Measurements from ENCODE around the gene TTC4.
A peak's percentile ranks its signal among the peaks of the same experiment; 100 is the strongest.

TTC4 gene

DNA sequence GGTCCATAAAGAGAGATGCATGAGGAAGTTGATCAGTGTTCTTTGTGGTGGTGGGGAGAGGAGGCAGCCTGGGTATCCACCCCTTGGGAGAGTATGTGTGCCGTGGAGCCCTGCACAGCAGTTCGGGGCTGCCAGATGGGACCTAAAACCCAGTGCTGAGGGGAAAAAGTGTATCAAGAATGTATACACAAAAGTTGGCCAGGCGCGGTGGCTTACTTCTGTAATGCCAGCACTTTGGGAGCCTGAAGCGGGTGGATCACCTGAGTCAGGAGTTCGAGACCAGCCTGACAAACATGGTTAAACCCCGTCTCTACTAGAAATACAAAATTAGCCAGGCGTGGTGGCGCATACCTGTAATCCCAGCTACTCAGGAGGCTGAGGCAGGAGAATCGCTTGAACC lies 4.1 kb upstream of the TTC4 start:
- Mint-ChIP-seq H3K27me3 (ENCODE audit: low read depth) (peaks cover 23% of the 10 kb centered on the region), H3K36me3 (ENCODE audit: low read depth) (no peaks in the 10 kb centered on the region), H3K27ac (no peak overlapping the region), H3K9me3 (no peaks in the 10 kb centered on the region), H3K4me1 (peaks cover 12% of the 10 kb centered on the region), H3K4me3 (no peak overlapping the region)
- TF ChIP-seq, protein P1, sequence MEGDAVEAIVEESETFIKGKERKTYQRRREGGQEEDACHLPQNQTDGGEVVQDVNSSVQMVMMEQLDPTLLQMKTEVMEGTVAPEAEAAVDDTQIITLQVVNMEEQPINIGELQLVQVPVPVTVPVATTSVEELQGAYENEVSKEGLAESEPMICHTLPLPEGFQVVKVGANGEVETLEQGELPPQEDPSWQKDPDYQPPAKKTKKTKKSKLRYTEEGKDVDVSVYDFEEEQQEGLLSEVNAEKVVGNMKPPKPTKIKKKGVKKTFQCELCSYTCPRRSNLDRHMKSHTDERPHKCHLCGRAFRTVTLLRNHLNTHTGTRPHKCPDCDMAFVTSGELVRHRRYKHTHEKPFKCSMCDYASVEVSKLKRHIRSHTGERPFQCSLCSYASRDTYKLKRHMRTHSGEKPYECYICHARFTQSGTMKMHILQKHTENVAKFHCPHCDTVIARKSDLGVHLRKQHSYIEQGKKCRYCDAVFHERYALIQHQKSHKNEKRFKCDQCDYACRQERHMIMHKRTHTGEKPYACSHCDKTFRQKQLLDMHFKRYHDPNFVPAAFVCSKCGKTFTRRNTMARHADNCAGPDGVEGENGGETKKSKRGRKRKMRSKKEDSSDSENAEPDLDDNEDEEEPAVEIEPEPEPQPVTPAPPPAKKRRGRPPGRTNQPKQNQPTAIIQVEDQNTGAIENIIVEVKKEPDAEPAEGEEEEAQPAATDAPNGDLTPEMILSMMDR (IDR thresholded peaks at IDR 0.05; ENCODE audit: unreplicated experiment in 3 of 3), result no peak

DNA sequence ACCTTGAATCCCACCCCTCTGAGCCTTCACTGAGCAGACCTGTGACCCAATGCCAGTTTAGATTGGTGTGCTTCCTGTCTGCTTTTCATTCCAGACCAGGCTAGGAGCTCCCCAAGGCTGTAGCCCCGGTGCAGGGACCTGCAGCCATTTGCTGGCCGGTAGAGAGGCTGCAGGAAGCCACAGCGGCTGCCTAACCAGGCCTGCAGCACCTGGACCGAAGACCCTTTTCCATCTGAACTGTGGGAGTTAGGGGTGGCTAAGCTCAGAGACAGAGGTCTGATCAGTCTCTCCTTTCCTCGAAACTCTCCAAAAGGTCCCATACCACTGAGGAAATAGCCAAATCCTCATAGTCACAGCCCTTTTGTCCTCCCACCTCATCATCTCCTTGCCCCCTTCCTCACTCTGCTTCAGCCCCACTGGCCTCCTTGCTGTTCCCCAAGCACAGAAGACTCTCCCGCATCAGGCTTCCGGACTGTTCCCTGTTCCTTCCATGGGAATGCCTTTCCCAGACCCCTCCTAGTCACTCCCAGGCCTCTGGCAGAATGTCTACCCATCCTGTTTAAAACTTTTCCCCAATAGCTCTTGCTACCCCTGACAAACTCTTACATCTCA lies 674 bp upstream of the TTC4 start:
- H3K9me3 Mint-ChIP-seq, result no peaks in the 10 kb centered on the region
- H3K4me3 Mint-ChIP-seq, result peak overlapping the region; percentile 79 to 87 (median 86)
- TF ChIP-seq, protein P1 (IDR thresholded peaks at IDR 0.05; ENCODE audit: unreplicated experiment in 3 of 3), result no peak
- peak overlapping the region; percentile 8 to 57 (median 32) for H3K27ac Mint-ChIP-seq
- H3K27me3 Mint-ChIP-seq (ENCODE audit: low read depth), result peaks cover 4% of the 10 kb centered on the region
- H3K36me3 Mint-ChIP-seq (ENCODE audit: low read depth), result peaks cover 14% of the 10 kb centered on the region
- peaks cover 20% of the 10 kb centered on the region for H3K4me1 Mint-ChIP-seq

DNA sequence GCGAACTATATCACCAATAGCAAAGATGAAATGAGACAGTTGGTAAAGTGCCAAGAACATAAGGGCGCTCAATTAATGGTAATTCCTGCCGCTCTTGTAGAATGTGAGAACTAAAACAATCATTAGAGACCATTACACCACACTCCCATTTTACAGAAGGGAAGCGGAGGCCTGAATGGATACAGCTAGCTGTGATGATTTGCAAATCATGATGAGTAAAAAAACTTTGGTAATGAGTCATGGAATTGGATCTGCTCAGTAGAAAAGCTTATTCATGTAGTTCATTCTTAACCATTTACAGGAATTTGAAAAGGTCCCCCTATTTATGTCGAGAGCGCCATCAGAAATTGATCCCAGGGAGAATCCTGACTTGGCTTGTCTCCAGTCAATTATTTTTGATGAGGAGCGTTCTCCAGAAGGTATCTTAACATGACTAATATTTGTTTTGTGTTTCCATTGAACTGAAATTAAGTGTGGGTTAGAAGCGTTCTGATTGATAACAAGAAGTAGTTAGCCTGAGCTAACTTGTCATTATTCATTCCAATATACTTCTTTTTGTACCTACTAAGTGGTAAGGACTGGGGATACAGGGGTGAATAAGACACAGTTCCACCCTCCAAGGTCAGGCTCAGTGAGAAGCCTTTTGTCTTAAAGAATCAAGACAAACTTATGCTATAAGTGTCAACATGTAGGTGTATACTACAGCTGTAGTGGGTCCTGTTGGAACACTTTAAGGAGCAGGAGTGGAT lies 812 bp downstream of the TTC4 start:
- Mint-ChIP-seq H3K9me3 (no peaks in the 10 kb centered on the region), H3K4me1 (peaks cover 20% of the 10 kb centered on the region), H3K27ac (peak overlapping the region; percentile 32 to 71 (median 57)), H3K36me3 (ENCODE audit: low read depth) (peaks cover 22% of the 10 kb centered on the region), H3K4me3 (peak overlapping the region; percentile 79 to 87 (median 86)), H3K27me3 (ENCODE audit: low read depth) (peaks cover 4% of the 10 kb centered on the region)
- TF ChIP-seq, protein P1 (IDR thresholded peaks at IDR 0.05; ENCODE audit: unreplicated experiment in 3 of 3), result no peak

DNA sequence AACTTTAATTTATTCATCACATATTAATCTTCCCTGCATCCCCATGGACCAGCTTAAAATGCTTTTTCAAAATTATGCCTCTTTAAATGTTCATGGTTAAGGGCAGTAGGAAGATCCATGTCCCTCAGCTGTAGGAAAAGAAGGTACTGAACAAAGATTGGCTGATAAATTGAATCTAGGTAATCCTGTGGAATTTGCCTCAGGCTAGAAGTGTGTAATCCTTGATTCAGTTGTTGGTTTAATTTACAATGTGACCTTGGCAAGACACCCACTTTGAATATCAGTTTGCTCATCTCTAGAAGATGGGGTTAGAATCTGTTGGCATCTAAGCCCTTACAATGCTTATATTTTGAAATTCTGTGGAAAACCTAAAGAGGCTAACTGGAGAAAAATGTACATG lies 6.1 kb downstream of the TTC4 start:
- no peak overlapping the region for H3K27ac Mint-ChIP-seq
- no peak overlapping the region for H3K4me3 Mint-ChIP-seq
- peaks cover 6% of the 10 kb centered on the region for H3K4me1 Mint-ChIP-seq

DNA sequence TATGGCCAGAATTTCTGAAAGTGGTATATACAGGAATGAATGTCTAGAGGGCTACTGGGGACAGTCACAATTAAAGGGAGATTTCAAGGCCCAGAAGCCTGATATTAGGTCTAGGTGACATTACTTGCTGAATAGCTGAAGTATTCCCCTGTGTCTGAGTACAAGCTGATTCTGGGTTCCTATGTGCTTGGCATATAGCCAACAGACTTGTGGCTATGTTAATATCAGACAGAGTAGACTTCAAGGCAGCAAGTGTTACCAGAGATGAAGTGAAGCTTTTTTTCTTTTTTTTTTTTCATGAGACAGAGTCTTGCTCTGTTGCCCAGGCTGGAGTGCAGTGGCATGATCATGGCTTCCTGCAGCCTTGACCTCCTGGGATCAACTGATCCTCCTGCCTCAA lies 8.3 kb downstream of the TTC4 start:
- peaks cover 22% of the 10 kb centered on the region for H3K9me3 Mint-ChIP-seq

More for the DNA sequence above, 6.1 kb downstream of the TTC4 start:
- TF ChIP-seq, protein P1 (IDR thresholded peaks at IDR 0.05; ENCODE audit: unreplicated experiment in 3 of 3), result no peak
- Mint-ChIP-seq H3K27me3 (ENCODE audit: low read depth) (no peaks in the 10 kb centered on the region), H3K36me3 (ENCODE audit: low read depth) (peaks cover 74% of the 10 kb centered on the region), H3K9me3 (peaks cover 22% of the 10 kb centered on the region)

More for the DNA sequence above, 8.3 kb downstream of the TTC4 start:
- H3K27me3 Mint-ChIP-seq (ENCODE audit: low read depth), result no peaks in the 10 kb centered on the region
- TF ChIP-seq, protein P1 (IDR thresholded peaks at IDR 0.05; ENCODE audit: unreplicated experiment in 3 of 3), result no peak
- no peak overlapping the region for H3K27ac Mint-ChIP-seq
- no peaks in the 10 kb centered on the region for H3K4me1 Mint-ChIP-seq
- peaks cover 87% of the 10 kb centered on the region for H3K36me3 Mint-ChIP-seq (ENCODE audit: low read depth)
- H3K4me3 Mint-ChIP-seq, result no peak overlapping the region

All from nephron (organoid).